HCT116 (cell line): ENCODE results near the gene SRSF2.

Experiments
- CEBPB ChIP-seq: IDR thresholded peaks from 2 replicates; pipeline ENCODE4 v1.6.1; 2012; ENCODE audit warnings: low read depth
- CTCF ChIP-seq, 3 experiments: fragments of 200-600 bp in 1 of 3; sonication (generic) in 1 of 3; IDR thresholded peaks in 2 of 3; conservative IDR thresholded peaks in 1 of 3; 2 replicates each; pipeline ENCODE4 v1.5.1; 2012 to 2017; ENCODE audit warnings: low read depth in 2 of 3, low read length in 2 of 3, antibody characterized with exemption in 1 of 3, borderline replicate concordance in 1 of 3, control low read depth in 1 of 3, mild to moderate bottlenecking in 1 of 3, mixed read lengths in 1 of 3, mixed run types in 1 of 3, moderate library complexity in 1 of 3; ENCODE audit not compliant: insufficient read depth in 1 of 3
- EZH2 ChIP-seq: fragments of 200-600 bp; sonication (generic); IDR thresholded peaks from 2 replicates; pipeline ENCODE4 v1.6.1; 2017; ENCODE audit warnings: antibody characterized with exemption, mixed run types
- JUND ChIP-seq: IDR thresholded peaks from 2 replicates; pipeline ENCODE4 v1.6.1; 2012
- POLR2A ChIP-seq: IDR thresholded peaks from 2 replicates; pipeline ENCODE4 v1.7.0; 2011; ENCODE audit warnings: borderline replicate concordance; ENCODE audit not compliant: insufficient read depth, insufficient read length; ENCODE audit errors: extremely low read depth
- POLR2AphosphoS5 ChIP-seq: IDR thresholded peaks from 2 replicates; pipeline ENCODE4 v1.6.1; 2011; ENCODE audit warnings: mild to moderate bottlenecking, low read depth, low read length, moderate library complexity
- RAD21 ChIP-seq: IDR thresholded peaks from 2 replicates; pipeline ENCODE4 v1.6.1; 2012; ENCODE audit warnings: low read depth, mild to moderate bottlenecking
- REST ChIP-seq: IDR thresholded peaks from 2 replicates; pipeline ENCODE4 v1.6.1; 2012; ENCODE audit warnings: low read depth
- TCF7L2 ChIP-seq: IDR thresholded peaks from 2 replicates; pipeline ENCODE4 v1.7.0; 2011; ENCODE audit warnings: borderline replicate concordance, inconsistent platforms; ENCODE audit not compliant: insufficient read depth, insufficient read length; ENCODE audit errors: extremely low read depth
- YY1 ChIP-seq: IDR thresholded peaks from 2 replicates; pipeline ENCODE4 v1.6.1; 2011; ENCODE audit warnings: low read length, low read depth, moderate library complexity, mild to moderate bottlenecking; ENCODE audit not compliant: insufficient replicate concordance; ENCODE audit errors: extremely low read depth
- ZFX ChIP-seq: fragments of 450-650 bp; IDR thresholded peaks from 2 replicates; pipeline ENCODE4 v1.6.1; 2017
- TF ChIP-seq, protein P1 (sequence below): IDR thresholded peaks from 2 replicates; pipeline ENCODE4 v1.6.1; 2011; ENCODE audit warnings: mild to moderate bottlenecking, low read length, moderate library complexity; ENCODE audit not compliant: insufficient replicate concordance; ENCODE audit errors: extremely low read depth

- TF ChIP-seq ZFX (no peak), TCF7L2 (no peak), POLR2A (no peak), REST (no peak), CTCF (IDR thresholded peaks at IDR 0.05 in 2 of 3, conservative IDR thresholded peaks at IDR 0.05 in 1 of 3; ENCODE audit: borderline replicate concordance in 1 of 3, insufficient read depth in 1 of 3, low read depth in 2 of 3, low read length in 2 of 3) (no peak), POLR2AphosphoS5 (no peak), YY1 (no peak), RAD21 (no peak), CEBPB (no peak), EZH2 (no peak), JUND (no peak)
- TF ChIP-seq, protein P1, sequence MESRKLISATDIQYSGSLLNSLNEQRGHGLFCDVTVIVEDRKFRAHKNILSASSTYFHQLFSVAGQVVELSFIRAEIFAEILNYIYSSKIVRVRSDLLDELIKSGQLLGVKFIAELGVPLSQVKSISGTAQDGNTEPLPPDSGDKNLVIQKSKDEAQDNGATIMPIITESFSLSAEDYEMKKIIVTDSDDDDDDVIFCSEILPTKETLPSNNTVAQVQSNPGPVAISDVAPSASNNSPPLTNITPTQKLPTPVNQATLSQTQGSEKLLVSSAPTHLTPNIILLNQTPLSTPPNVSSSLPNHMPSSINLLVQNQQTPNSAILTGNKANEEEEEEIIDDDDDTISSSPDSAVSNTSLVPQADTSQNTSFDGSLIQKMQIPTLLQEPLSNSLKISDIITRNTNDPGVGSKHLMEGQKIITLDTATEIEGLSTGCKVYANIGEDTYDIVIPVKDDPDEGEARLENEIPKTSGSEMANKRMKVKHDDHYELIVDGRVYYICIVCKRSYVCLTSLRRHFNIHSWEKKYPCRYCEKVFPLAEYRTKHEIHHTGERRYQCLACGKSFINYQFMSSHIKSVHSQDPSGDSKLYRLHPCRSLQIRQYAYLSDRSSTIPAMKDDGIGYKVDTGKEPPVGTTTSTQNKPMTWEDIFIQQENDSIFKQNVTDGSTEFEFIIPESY: no peak
These were observed 18.2 kb upstream of the SRSF2 start for GRCh38 chr17:76755285-76755684.
